HepG2 (cell line): Measurements from ENCODE around the gene NEK9. TPM values are rescaled to one million over a fixed set of nuclear protein-coding genes. Genes with fewer than 3 reads are reported as not detected.

Experiments
- ATAC-seq: fragments of 200-7000 bp; cut with Tn5 transposase; 3 replicates; pipeline ENCODE4 v1.9.1; 2020; ENCODE audit warnings: mild to moderate bottlenecking, moderate library complexity
- BruUV-seq: library from RNA; stranded (reverse); fragments of 400-500 nt; replicated peaks from 2 replicates; lab custom pipeline; 2021; lab: Mats Ljungman, UMichigan
- CTCF ChIA-PET: fragments of 300-600 bp; formaldehyde crosslinking; extraction: SDS; loops from one replicate; lab custom pipeline; 2021; ENCODE audit warnings: low total read pairs, inconsistent platforms, low intra/inter-chr PET ratio; lab: Yijun Ruan, JAX
- POLR2A ChIA-PET: fragments of 350-600 bp; sonication (Branson Sonifier 250); formaldehyde crosslinking; loops from one replicate; lab custom pipeline; 2020; ENCODE audit warnings: antibody characterized with exemption, inconsistent platforms; lab: Yijun Ruan, JAX
- DNase-seq: peaks from one replicate; pipeline ENCODE4 v3.0.0-alpha.2; 2015; ENCODE audit warnings: low spot score
- FAIRE-seq: peaks from 3 replicates; lab custom pipeline; 2011; peaks lifted over from hg19 to GRCh38; lab: Jason Lieb, UNC
- H2AFZ ChIP-seq: one replicate; pipeline ENCODE4 v1.6.1; 2011; ENCODE audit warnings: low read length, inconsistent platforms
- H3K27ac ChIP-seq: fragments of 300-600 bp; 3 replicates; pipeline ENCODE4 v1.8.0; 2011; ENCODE audit warnings: mixed run types, mild to moderate bottlenecking, mixed read lengths, low read length, inconsistent platforms; ENCODE audit not compliant: insufficient read depth; ENCODE audit errors: extremely low read length
- H3K27me3 ChIP-seq, 2 experiments: fragments of 200-600 bp in 1 of 2; 2 replicates in 1 of 2; 3 replicates in 1 of 2; pipeline versions ENCODE4 v1.6.0 to v1.8.0; 2011; ENCODE audit warnings: low read length in 2 of 2, mild to moderate bottlenecking in 2 of 2, moderate library complexity in 2 of 2, inconsistent platforms in 1 of 2; ENCODE audit not compliant: insufficient read depth in 2 of 2, control insufficient read depth in 1 of 2
- H3K36me3 ChIP-seq, 2 experiments: fragments of 200-600 bp in 1 of 2; replicated peaks in 1 of 2; 2 replicates in 1 of 2; 3 replicates in 1 of 2; pipeline versions ENCODE4 v1.5.1 to v1.8.0; 2011; ENCODE audit warnings: low read length in 2 of 2, inconsistent platforms in 1 of 2; ENCODE audit not compliant: insufficient read depth in 2 of 2, control insufficient read depth in 1 of 2
- H3K4me1 ChIP-seq: 2 replicates; pipeline ENCODE4 v1.5.1; 2012; ENCODE audit warnings: low read length, inconsistent platforms; ENCODE audit not compliant: insufficient read depth
- H3K4me2 ChIP-seq: 2 replicates; pipeline ENCODE4 v1.6.0; 2011; ENCODE audit warnings: low read depth, low read length, inconsistent platforms
- H3K4me3 ChIP-seq, 3 experiments: fragments of 200-600 bp in 1 of 3; sonication (generic), shearing (Covaris generic) in 1 of 3; replicated peaks in 1 of 3; 2 replicates each; pipeline ENCODE4 v1.5.1; 2011 to 2016; ENCODE audit warnings: low read length in 3 of 3, inconsistent platforms in 2 of 3, low read depth in 2 of 3, mild to moderate bottlenecking in 2 of 3, control low read depth in 1 of 3, mixed read lengths in 1 of 3; ENCODE audit not compliant: insufficient read depth in 1 of 3
- H3K79me2 ChIP-seq: one replicate; pipeline ENCODE4 v1.6.1; 2011; ENCODE audit warnings: low read length, inconsistent platforms; ENCODE audit not compliant: insufficient read depth
- H3K9ac ChIP-seq: 2 replicates; pipeline ENCODE4 v1.6.0; 2011; ENCODE audit warnings: mild to moderate bottlenecking, low read depth, low read length, inconsistent platforms; ENCODE audit not compliant: insufficient read depth
- H3K9me3 ChIP-seq: 2 replicates; pipeline ENCODE4 v1.5.1; 2012; ENCODE audit warnings: mild to moderate bottlenecking, low read length
- H4K20me1 ChIP-seq: 2 replicates; pipeline ENCODE4 v1.6.0; 2011; ENCODE audit warnings: inconsistent platforms, mild to moderate bottlenecking, low read length, moderate library complexity; ENCODE audit not compliant: insufficient read depth
- CTCF ChIP-seq: sonication (generic); formaldehyde crosslinking; IDR thresholded peaks from 2 replicates; pipeline ENCODE4 v1.5.0; 2020; ENCODE audit warnings: mild to moderate bottlenecking, missing genetic modification reagents, moderate library complexity
- ERF ChIP-seq: IDR thresholded peaks from 2 replicates; pipeline ENCODE4 v1.6.1; 2018; ENCODE audit warnings: missing biosample characterization, missing genetic modification reagents
- MAZ ChIP-seq, 2 experiments: sonication (generic) in 1 of 2; formaldehyde crosslinking in 1 of 2; IDR thresholded peaks; 2 replicates each; pipeline versions ENCODE4 v1.5.0 to v1.6.1; 2012 to 2020; ENCODE audit warnings: low read depth in 2 of 2, mild to moderate bottlenecking in 2 of 2, borderline replicate concordance in 1 of 2, improper control_type of control experiment in 1 of 2, low read length in 1 of 2, missing genetic modification reagents in 1 of 2, moderate library complexity in 1 of 2
- NCOA2 ChIP-seq: sonication (generic); formaldehyde crosslinking; IDR thresholded peaks from 2 replicates; pipeline ENCODE4 v1.8.0; 2022; ENCODE audit warnings: inconsistent platforms
- RAD21 ChIP-seq: fragments of 450-650 bp; formaldehyde crosslinking; IDR thresholded peaks from 2 replicates; pipeline ENCODE4 v1.5.0; 2020; ENCODE audit warnings: mild to moderate bottlenecking
- RFX5 ChIP-seq: IDR thresholded peaks from 2 replicates; pipeline ENCODE4 v1.6.1; 2011; ENCODE audit warnings: low read depth, low read length, improper control_type of control experiment
- SMC3 ChIP-seq: IDR thresholded peaks from 2 replicates; pipeline ENCODE4 v1.6.1; 2011; ENCODE audit warnings: low read length, improper control_type of control experiment
- STAG1 ChIP-seq: sonication (generic); formaldehyde crosslinking; IDR thresholded peaks from 2 replicates; pipeline ENCODE4 v1.4.0; 2020; ENCODE audit warnings: missing genetic modification reagents
- ZNF121 ChIP-seq: sonication (generic); formaldehyde crosslinking; IDR thresholded peaks from 2 replicates; pipeline ENCODE4 v1.5.0; 2020; ENCODE audit warnings: mild to moderate bottlenecking, missing genetic modification reagents
- ZNF788 ChIP-seq: sonication (generic); formaldehyde crosslinking; IDR thresholded peaks from 2 replicates; pipeline ENCODE4 v1.5.0; 2020; ENCODE audit warnings: mild to moderate bottlenecking, missing genetic modification reagents, borderline replicate concordance
- WGBS: methylation state at CpG from one replicate; pipeline ENCODE4 v1.1.6; 2017; ENCODE audit warnings: low lambda C conversion rate; 5-methylcytosine and 5-hydroxymethylcytosine counted together
- in situ Hi-C: cut with HindIII; loops from 2 replicates; pipeline ENCODE4 v1.10.0; 2017; ENCODE audit warnings: low pct_unique_long_range_greater_than_20kb; ENCODE audit not compliant: extremely low pct_ligation_motif_present
- intact Hi-C: fragments of 100-400 bp; cut with micrococcal nuclease; formaldehyde crosslinking; loops from one replicate; pipeline ENCODE4 v1.10.0; 2022; ENCODE audit not compliant: unreplicated experiment
- polyA plus RNA-seq, 8 experiments: library from polyadenylated mRNA; depleted of rRNA in 3 of 8; stranded (reverse) in 7 of 8; unstranded in 1 of 8; fragments of >200 nt; fragmentation: Illumina TruSeq in 4 of 8; extraction: Trizol in 4 of 8; gene quantifications; 2 replicates each; pipeline versions ENCODE4 v1.2.1 to v1.2.3, GENCODE V29; 2011 to 2016; ENCODE audit warnings: low read depth in 4 of 8, missing spikeins in 1 of 8, mixed read lengths in 1 of 8; ENCODE audit not compliant: insufficient read depth in 1 of 8
- total RNA-seq, 5 experiments: library from RNA; depleted of rRNA; stranded (reverse); fragments of >200 nt; fragmentation: Illumina TruSeq; extraction: Trizol; gene quantifications; 2 replicates each; pipeline ENCODE4 v1.2.3, GENCODE V29; 2016; ENCODE audit warnings: low read depth in 1 of 5
- TF ChIP-seq, protein P1 (sequence below): sonication (generic); formaldehyde crosslinking; IDR thresholded peaks from 2 replicates; pipeline ENCODE4 v1.4.0; 2020; ENCODE audit warnings: missing genetic modification reagents, borderline replicate concordance
- TF ChIP-seq, protein P2 (sequence below): sonication (generic); formaldehyde crosslinking; conservative IDR thresholded peaks from 2 replicates; pipeline ENCODE4 v1.8.1; 2023; ENCODE audit warnings: missing genetic modification reagents

NEK9 gene
- total and polyA plus RNA-seq, 2 of the 13 experiments (the other 11 are each of a cell fraction or from before 2014, with no cell fraction given), result 16.5 to 27.3 TPM

DNA sequence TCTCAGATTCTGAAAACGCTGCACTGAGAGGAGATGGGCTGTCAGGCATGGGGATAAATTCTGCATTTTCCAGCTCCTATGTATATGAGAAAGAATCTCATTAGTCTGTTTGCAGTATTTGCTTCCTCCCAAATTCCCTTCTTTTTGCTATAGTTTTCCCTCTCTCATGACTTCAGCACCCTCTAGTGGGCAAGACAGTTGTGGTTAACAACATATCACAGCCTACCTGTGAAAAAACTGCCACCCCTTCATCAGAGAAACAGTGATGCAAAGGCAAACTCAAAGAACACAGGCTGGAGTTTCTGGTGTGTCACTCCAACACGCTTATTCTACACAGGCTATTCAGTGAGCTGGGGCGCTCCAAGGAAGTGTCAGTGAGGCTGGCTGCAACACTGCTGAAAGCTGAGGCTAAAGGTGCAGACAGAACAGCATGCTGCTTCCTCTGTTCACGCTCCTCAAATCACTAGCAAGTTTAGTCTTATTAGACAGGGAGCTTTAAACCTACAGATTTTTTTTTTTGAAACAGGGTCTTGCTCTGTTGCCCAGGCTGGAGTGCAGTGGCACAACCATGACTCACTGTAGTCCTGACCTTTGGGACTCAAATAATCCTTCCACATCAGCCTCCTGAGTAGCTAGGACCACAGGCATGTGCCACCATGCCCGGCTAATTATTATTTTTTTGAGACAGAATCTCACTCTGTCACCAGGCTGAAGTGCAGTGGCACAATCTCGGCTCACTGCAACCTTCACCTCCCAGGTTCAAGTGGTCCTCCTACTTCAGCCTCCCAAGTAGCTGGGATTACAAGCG is 38.1 kb downstream of the NEK9 start:
- H3K4me1 ChIP-seq, result no peaks in the 10 kb centered on the region
- H3K36me3 ChIP-seq, result peaks cover 12 to 43% of the 10 kb centered on the region in 2 experiments
- H3K4me2 ChIP-seq, result no peak overlapping the region
- no peaks in the 10 kb centered on the region for H4K20me1 ChIP-seq
- WGBS, result 61% methylated on average over 7 of the region's 7 CpGs
- BruUV-seq, result no TSS peak
- no peak overlapping the region for H3K9ac ChIP-seq
- intact Hi-C loops, result loop anchor here (1.0 kb wide), 2 partner anchors 142 to 174 kb away; no protein-coding TSS in a partner anchor
- POLR2A ChIA-PET, result interaction anchor here (1.1 to 1.3 kb wide), 3 partner anchors 144 to 167 kb away, joined by 3 read pairs; partner anchors contain the start of gene RPS6KL1
- peak; percentile 88 for TF ChIP-seq CTCF (CRISPR knock-in tag)
- peak; percentile 87 for TF ChIP-seq SMC3
- TF ChIP-seq MAZ (IDR thresholded peaks at IDR 0.05; ENCODE audit: borderline replicate concordance, low read depth, low read length), result no peak
- TF ChIP-seq MAZ (CRISPR knock-in tag; IDR thresholded peaks at IDR 0.05; ENCODE audit: low read depth), result no peak
- TF ChIP-seq RFX5, result peak; percentile 58
- TF ChIP-seq ZNF121 (CRISPR knock-in tag), result 0 out of 2 replicates have a peak, but pooled peaks have one; percentile 42
- TF ChIP-seq RAD21 (CRISPR knock-in tag), result peak; percentile 84
- TF ChIP-seq NCOA2 (CRISPR knock-in tag), result no peak
- TF ChIP-seq STAG1 (CRISPR knock-in tag), result peak; percentile 98
- TF ChIP-seq, protein P1, sequence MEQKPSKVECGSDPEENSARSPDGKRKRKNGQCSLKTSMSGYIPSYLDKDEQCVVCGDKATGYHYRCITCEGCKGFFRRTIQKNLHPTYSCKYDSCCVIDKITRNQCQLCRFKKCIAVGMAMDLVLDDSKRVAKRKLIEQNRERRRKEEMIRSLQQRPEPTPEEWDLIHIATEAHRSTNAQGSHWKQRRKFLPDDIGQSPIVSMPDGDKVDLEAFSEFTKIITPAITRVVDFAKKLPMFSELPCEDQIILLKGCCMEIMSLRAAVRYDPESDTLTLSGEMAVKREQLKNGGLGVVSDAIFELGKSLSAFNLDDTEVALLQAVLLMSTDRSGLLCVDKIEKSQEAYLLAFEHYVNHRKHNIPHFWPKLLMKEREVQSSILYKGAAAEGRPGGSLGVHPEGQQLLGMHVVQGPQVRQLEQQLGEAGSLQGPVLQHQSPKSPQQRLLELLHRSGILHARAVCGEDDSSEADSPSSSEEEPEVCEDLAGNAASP (CRISPR knock-in tag), result 0 out of 2 replicates have a peak, but pooled peaks have one; percentile 27
- peak; percentile 36; the same call in 1 of the 2 replicates for TF ChIP-seq ERF (CRISPR knock-in tag)
- TF ChIP-seq ZNF788, result no peak
- TF ChIP-seq, protein P2, sequence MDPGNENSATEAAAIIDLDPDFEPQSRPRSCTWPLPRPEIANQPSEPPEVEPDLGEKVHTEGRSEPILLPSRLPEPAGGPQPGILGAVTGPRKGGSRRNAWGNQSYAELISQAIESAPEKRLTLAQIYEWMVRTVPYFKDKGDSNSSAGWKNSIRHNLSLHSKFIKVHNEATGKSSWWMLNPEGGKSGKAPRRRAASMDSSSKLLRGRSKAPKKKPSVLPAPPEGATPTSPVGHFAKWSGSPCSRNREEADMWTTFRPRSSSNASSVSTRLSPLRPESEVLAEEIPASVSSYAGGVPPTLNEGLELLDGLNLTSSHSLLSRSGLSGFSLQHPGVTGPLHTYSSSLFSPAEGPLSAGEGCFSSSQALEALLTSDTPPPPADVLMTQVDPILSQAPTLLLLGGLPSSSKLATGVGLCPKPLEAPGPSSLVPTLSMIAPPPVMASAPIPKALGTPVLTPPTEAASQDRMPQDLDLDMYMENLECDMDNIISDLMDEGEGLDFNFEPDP (CRISPR knock-in tag), result 0 out of 2 replicates have a peak, but pooled peaks have one; percentile 15
- no peak overlapping the region for H2AFZ ChIP-seq
- FAIRE-seq (peak; percentile 84), DNase-seq (peak; percentile 62), ATAC-seq (peak; percentile 87)
- H3K79me2 ChIP-seq, result no peaks in the 10 kb centered on the region
- no peak overlapping the region for H3K27ac ChIP-seq
- in situ Hi-C loops, result no loop called here
- H3K9me3 ChIP-seq, result no peaks in the 10 kb centered on the region
- no peaks in the 10 kb centered on the region for H3K27me3 ChIP-seq
- CTCF ChIA-PET, result interaction anchor here (0.6 to 2.8 kb wide), 3 partner anchors 143 to 230 kb away, joined by 3 to 44 read pairs (median 11); no protein-coding TSS in a partner anchor
- no peak overlapping the region for H3K4me3 ChIP-seq
